Measurements from ENCODE around the gene ST14. TPM values are rescaled to one million over a fixed set of nuclear protein-coding genes. Genes with fewer than 3 reads are reported as not detected.
"Not testable (repeated sequence)": the region's sequence is repeated elsewhere in the genome, so short reads cannot be mapped to it uniquely, and the experiment has no call there.

ST14 gene
- total and polyA plus RNA-seq, 12 donors, result 0.30 to 5.7 (median 0.67) TPM

- H3K27me3 ChIP-seq, result no peaks in the 10 kb centered on the region
- H3K4me1 ChIP-seq, result no peaks in the 10 kb centered on the region
- H3K36me3 ChIP-seq, result peaks cover 0 to 64% (median 12%) of the 10 kb centered on the region in 9 donors
- no peaks in the 10 kb centered on the region for H3K9me3 ChIP-seq
- H3K4me3 ChIP-seq, result no peak overlapping the region
- intact Hi-C loops (cut with DNase I), result no loop called here
- no peak for ATAC-seq
- WGBS, 2 donors, result 91 to 92% methylated on average over 6 of the region's 6 CpGs
- no peak for DNase-seq
- H3K27ac ChIP-seq, result no peak overlapping the region
- TF ChIP-seq, protein P1, sequence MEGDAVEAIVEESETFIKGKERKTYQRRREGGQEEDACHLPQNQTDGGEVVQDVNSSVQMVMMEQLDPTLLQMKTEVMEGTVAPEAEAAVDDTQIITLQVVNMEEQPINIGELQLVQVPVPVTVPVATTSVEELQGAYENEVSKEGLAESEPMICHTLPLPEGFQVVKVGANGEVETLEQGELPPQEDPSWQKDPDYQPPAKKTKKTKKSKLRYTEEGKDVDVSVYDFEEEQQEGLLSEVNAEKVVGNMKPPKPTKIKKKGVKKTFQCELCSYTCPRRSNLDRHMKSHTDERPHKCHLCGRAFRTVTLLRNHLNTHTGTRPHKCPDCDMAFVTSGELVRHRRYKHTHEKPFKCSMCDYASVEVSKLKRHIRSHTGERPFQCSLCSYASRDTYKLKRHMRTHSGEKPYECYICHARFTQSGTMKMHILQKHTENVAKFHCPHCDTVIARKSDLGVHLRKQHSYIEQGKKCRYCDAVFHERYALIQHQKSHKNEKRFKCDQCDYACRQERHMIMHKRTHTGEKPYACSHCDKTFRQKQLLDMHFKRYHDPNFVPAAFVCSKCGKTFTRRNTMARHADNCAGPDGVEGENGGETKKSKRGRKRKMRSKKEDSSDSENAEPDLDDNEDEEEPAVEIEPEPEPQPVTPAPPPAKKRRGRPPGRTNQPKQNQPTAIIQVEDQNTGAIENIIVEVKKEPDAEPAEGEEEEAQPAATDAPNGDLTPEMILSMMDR (IDR thresholded peaks at IDR 0.05), result no peak
Observed at GRCh38 chr11:130237282-130238006, 77.9 kb downstream of the ST14 start.

DNA sequence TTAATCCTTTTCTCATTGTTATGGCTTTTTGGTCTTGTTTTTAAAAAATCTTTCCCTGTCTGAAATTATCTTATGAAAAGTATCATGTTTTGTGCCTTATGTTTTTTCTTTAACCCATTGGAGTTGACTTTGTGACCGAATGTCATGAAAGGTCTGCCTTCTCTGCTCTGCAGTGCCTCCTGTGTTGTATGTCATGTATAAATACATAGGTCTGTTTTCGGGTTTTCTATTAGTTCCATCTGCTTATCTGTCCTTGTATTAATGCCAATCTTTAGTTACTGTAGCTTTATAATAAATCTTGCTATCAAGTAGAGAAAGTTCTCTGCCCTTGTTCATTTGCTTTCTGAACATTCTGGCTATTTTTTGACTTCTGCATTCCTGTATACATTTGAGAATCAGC is 82.1 kb downstream of the ST14 start:
- H3K4me1 ChIP-seq, result peaks cover 0 to 19% (median 7%) of the 10 kb centered on the region in 9 donors
- intact Hi-C loops (cut with DNase I), result no loop called here
- H3K27ac ChIP-seq, result no peak overlapping the region
- no peaks in the 10 kb centered on the region for H3K9me3 ChIP-seq
- H3K36me3 ChIP-seq, result peaks cover 0 to 29% (median 9%) of the 10 kb centered on the region in 9 donors
- 87 to 95% methylated on average over 2 of the region's 2 CpGs for WGBS, 2 donors
- TF ChIP-seq, protein P1 (IDR thresholded peaks at IDR 0.05), result no peak
- DNase-seq (no peak), ATAC-seq (no peak)
- no peaks in the 10 kb centered on the region for H3K27me3 ChIP-seq
- H3K4me3 ChIP-seq, result no peak overlapping the region

DNA sequence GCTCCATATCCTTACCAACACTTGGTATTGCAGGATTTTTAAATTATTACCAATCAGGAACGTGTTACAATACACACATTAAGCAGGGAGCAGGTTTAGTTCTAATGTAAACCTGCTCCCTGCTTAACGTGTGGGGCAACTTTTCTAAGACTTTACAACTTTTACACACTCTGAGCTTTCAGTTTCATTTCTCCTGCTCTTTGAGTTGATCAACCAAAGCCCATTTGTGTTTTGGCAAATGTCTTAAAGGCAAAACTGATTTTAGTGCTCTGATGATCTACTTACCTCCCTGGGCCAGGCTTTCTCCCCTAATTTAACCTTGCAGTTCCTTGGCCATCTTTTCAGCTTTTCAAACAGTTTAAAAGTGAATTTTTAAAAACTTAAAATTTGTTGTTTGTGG is 84.2 kb downstream of the ST14 start:
- Histone ChIP-seq H3K4me3 (no peak overlapping the region), H3K9me3 (no peaks in the 10 kb centered on the region), H3K27ac (no peak overlapping the region), H3K36me3 (peaks cover 0 to 10% (median 0%) of the 10 kb centered on the region in 9 donors), H3K27me3 (no peaks in the 10 kb centered on the region), H3K4me1 (peaks cover 0 to 26% (median 10%) of the 10 kb centered on the region in 9 donors)
- TF ChIP-seq, protein P1 (IDR thresholded peaks at IDR 0.05), result no peak
- intact Hi-C loops (cut with DNase I), result no loop called here
- 64 to 83% methylated on average over 2 of the region's 2 CpGs for WGBS, 2 donors
- no peak for ATAC-seq
- DNase-seq, result no peak

GRCh38 chr11:130244848-130245247 is 85.3 kb downstream of the ST14 start:
- Histone ChIP-seq H3K4me1 (peaks cover 0 to 26% (median 10%) of the 10 kb centered on the region in 9 donors), H3K4me3 (no peak overlapping the region), H3K9me3 (no peaks in the 10 kb centered on the region), H3K27ac (no peak overlapping the region), H3K36me3 (peaks cover 0 to 4% (median 0%) of the 10 kb centered on the region in 9 donors), H3K27me3 (no peaks in the 10 kb centered on the region)
- intact Hi-C loops (cut with DNase I), result no loop called here
- WGBS, 2 donors, result 97 to 98% methylated on average over 3 of the region's 3 CpGs
- TF ChIP-seq, protein P1 (IDR thresholded peaks at IDR 0.05), result no peak
- ATAC-seq, result no peak
- no peak for DNase-seq

DNA sequence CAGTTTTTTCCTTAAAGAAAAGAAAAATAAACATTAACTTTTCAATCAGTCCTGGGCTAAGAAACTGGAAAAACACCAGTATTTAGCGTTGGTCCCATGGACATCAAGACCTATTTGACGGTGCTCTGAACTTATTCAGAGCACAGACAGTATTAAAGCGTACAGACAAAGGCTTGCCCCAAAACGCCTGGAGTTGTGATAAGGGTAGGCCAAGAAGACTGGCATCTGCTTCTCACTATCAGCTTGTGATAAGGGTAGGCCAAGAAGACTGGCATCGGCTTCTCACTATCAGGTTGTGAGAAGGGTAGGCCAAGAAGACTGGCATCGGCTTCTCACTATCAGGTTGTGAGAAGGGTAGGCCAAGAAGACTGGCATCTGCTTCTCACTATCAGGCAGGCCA is 85.8 kb downstream of the ST14 start:
- not testable (repeated sequence) for ATAC-seq, H3K36me3 ChIP-seq

More for the DNA sequence above, 85.8 kb downstream of the ST14 start:
- intact Hi-C loops (cut with DNase I); H3K9me3 ChIP-seq; H3K27ac ChIP-seq; H3K27me3 ChIP-seq; H3K4me3 ChIP-seq; DNase-seq: not testable (repeated sequence)
- peaks cover 0 to 26% (median 10%) of the 10 kb centered on the region in 9 donors for H3K4me1 ChIP-seq
- WGBS, 2 donors, result 64 to 70% methylated on average over 6 of the region's 6 CpGs

Data from heart right ventricle (tissue), 16 donors.